Neural cell (in vitro differentiated cells): ENCODE data around the gene SHB.

Source experiments
- CTCF ChIP-seq: fragments of 450-650 bp; IDR thresholded peaks from 2 replicates; pipeline ENCODE4 v1.5.1; 2014; ENCODE audit warnings: antibody characterized with exemption, mild to moderate bottlenecking, moderate library complexity; ENCODE audit not compliant: poor library complexity, severe bottlenecking
- EP300 ChIP-seq: fragments of 450-650 bp; conservative IDR thresholded peaks from 2 replicates; pipeline ENCODE4 v1.6.1; 2014; ENCODE audit warnings: antibody characterized with exemption, mild to moderate bottlenecking, moderate library complexity; ENCODE audit not compliant: poor library complexity, severe bottlenecking
- EZH2 ChIP-seq: fragments of 200-600, 300-800 bp; shearing (Covaris generic), sonication (generic); IDR thresholded peaks from 2 replicates; pipeline ENCODE4 v1.6.1; 2014; ENCODE audit warnings: antibody characterized with exemption, low read length, borderline replicate concordance, mild to moderate bottlenecking; ENCODE audit not compliant: insufficient read depth, poor library complexity, severe bottlenecking
- POLR2AphosphoS5 ChIP-seq: IDR thresholded peaks from 2 replicates; pipeline ENCODE4 v1.6.1; 2012
- RAD21 ChIP-seq: fragments of 450-650 bp; conservative IDR thresholded peaks from 2 replicates; pipeline ENCODE4 v1.6.1; 2014; ENCODE audit warnings: antibody characterized with exemption, mild to moderate bottlenecking, moderate library complexity
- TAF1 ChIP-seq: IDR thresholded peaks from 2 replicates; pipeline ENCODE4 v1.6.1; 2012; ENCODE audit warnings: low read depth

- no peak for TF ChIP-seq CTCF
- TF ChIP-seq TAF1 = no peak
- no peak for TF ChIP-seq POLR2AphosphoS5
- TF ChIP-seq EZH2 = no peak
- no peak for TF ChIP-seq RAD21
- no peak for TF ChIP-seq EP300
Measured at GRCh38 chr9:38057416-38058195, 11.4 kb downstream of the SHB start.
